IPS-18a (cell line): ENCODE results near the gene ZMYND8.
"Not testable (repeated sequence)": the region's sequence is repeated elsewhere in the genome, so short reads cannot be mapped to it uniquely, and the experiment has no call there.

ENCODE experiments used
- H3K27ac ChIP-seq: one replicate; pipeline ENCODE4 v1.5.1; 2013; ENCODE audit warnings: low read length
- H3K27me3 ChIP-seq: one replicate; pipeline ENCODE4 v1.6.1; 2013; ENCODE audit warnings: mild to moderate bottlenecking, low read length; ENCODE audit not compliant: control insufficient read depth, insufficient read depth
- H3K36me3 ChIP-seq: one replicate; pipeline ENCODE4 v1.6.1; 2013; ENCODE audit warnings: low read depth, low read length; ENCODE audit not compliant: control insufficient read depth
- H3K4me1 ChIP-seq: one replicate; pipeline ENCODE4 v1.6.1; 2013; ENCODE audit warnings: low read depth, low read length; ENCODE audit not compliant: control insufficient read depth
- H3K4me3 ChIP-seq: one replicate; pipeline ENCODE4 v1.5.1; 2013; ENCODE audit warnings: low read length
- H3K9ac ChIP-seq: one replicate; pipeline ENCODE4 v1.6.1; 2013; ENCODE audit warnings: mild to moderate bottlenecking, low read length, moderate library complexity
- H3K9me3 ChIP-seq: one replicate; pipeline ENCODE4 v1.6.1; 2013; ENCODE audit warnings: low read depth, low read length; ENCODE audit not compliant: control insufficient read depth

The ZMYND8 gene

GRCh38 chr20:47262365-47263013 lies 94.0 kb downstream of the ZMYND8 start:
- peaks cover 4% of the 10 kb centered on the region for H3K4me1 ChIP-seq

GRCh38 chr20:47262008-47262364 lies 94.5 kb downstream of the ZMYND8 start:
- Histone ChIP-seq H3K9me3 (no peaks in the 10 kb centered on the region), H3K4me1 (peaks cover 4% of the 10 kb centered on the region), H3K4me3 (no peak overlapping the region), H3K36me3 (peaks cover 83% of the 10 kb centered on the region), H3K27me3 (no peaks in the 10 kb centered on the region), H3K27ac (no peak overlapping the region), H3K9ac (no peak overlapping the region)

More at GRCh38 chr20:47262365-47263013, 94.0 kb downstream of the ZMYND8 start:
- Histone ChIP-seq H3K27me3 (no peaks in the 10 kb centered on the region), H3K4me3 (no peak overlapping the region), H3K27ac (no peak overlapping the region), H3K9ac (no peak overlapping the region), H3K36me3 (peaks cover 78% of the 10 kb centered on the region), H3K9me3 (no peaks in the 10 kb centered on the region)

- peaks cover 82% of the 10 kb centered on the region for H3K36me3 ChIP-seq
Observed at GRCh38 chr20:47261161-47261774, 95.2 kb downstream of the ZMYND8 start.

DNA sequence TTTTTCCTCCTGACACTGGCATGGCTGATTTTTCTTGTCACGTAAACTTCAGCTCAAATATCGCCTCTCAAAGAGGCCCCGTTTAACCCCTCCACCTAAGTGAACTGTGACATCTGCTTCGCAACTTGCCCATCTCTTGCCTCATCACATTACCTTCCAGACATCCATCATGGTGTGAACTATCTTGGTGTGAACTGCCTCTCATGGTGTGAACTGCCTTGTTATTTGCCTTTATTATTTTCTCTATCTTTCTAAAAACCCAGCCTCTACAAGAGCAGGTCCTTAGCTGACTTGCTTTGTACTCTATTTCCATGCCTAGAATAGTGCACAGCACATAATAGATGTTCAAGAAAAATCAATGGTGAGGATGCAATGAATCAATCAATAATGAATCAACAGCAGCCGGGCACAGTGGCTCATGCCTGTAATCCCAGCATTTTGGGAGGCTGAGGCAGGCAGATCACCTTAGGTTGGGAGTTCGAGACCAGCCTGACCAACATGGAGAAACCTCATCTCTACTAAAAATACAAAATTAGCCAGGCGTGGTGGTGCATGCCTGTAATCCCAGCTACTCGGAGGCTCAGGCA lies 95.9 kb downstream of the ZMYND8 start:
- not testable (repeated sequence) for H3K27ac ChIP-seq, H3K4me3 ChIP-seq
- peaks cover 78% of the 10 kb centered on the region for H3K36me3 ChIP-seq

More at GRCh38 chr20:47261161-47261774, 95.2 kb downstream of the ZMYND8 start:
- not testable (repeated sequence) for H3K4me1 ChIP-seq, H3K27ac ChIP-seq, H3K9ac ChIP-seq, H3K4me3 ChIP-seq, H3K9me3 ChIP-seq, H3K27me3 ChIP-seq

DNA sequence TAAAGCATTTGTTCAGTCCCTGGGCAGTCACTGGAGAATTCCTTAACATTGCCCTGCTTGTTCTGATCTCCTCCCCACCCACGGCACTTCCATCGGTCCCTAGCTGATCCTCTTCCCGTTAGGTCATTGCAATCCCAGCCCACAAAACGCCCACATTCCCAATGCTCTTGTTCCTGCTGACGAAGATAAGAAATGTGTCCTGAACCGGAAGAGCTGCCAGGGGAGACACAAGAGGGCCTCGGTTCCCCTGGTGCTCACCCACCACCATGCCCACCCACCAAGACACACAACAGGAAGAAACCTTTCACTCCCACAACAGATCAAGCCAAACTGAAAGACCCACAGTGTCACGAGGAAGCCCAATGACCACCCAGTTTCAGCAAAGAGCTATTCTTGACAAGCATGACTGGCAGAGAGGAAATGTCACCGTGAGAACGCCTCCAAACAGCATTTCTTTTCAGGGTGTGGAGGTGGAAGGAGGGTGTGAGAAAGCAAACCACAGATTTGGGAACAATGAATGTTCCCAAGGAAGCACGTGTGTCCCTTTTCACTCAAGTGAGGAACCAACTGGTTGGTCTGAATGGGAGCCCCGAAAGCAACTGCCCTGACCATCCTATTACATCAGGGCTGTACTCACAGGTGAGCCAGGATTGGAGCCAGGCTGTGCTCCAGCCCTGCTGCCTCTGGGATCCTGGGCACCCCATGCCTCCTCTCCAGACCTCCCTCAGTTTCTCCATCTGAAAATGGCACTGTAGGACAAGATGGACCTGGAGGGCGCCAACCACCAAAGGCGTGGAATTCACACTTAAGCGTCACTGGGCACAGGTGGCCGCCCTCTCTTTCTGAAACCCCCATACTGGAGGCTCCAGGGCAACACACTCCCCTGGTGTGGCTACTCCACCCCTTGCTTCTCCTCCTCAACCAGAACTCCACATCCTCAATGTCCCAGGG lies 97.5 kb downstream of the ZMYND8 start:
- Histone ChIP-seq H3K9me3 (no peaks in the 10 kb centered on the region), H3K4me3 (no peak overlapping the region), H3K36me3 (peaks cover 74% of the 10 kb centered on the region), H3K27me3 (no peaks in the 10 kb centered on the region), H3K9ac (no peak overlapping the region), H3K4me1 (no peaks in the 10 kb centered on the region), H3K27ac (no peak overlapping the region)

More for the DNA sequence above, 95.9 kb downstream of the ZMYND8 start:
- H3K9ac ChIP-seq, H3K4me1 ChIP-seq, H3K9me3 ChIP-seq, H3K27me3 ChIP-seq: not testable (repeated sequence)

DNA sequence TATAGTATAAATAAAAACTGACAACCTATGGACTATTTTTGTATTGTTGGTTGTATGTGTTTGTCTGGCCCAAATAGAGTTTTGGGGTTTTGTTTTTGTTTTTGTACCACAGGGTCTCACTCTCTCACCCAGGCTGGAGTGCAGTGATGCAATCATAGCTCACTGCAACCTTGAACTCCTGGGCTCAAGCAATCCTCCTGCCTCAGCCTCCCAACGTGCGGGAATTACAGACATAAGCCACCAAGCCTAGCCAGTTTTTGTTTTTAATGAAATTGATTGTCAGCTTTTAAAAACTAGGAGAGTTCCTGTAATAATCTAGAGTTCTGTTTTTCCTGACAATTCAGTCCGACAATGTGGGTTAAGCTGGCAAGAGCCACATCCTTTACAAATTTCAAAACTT lies 98.7 kb downstream of the ZMYND8 start:
- Histone ChIP-seq H3K4me1 (no peaks in the 10 kb centered on the region), H3K9ac (no peak overlapping the region), H3K27me3 (no peaks in the 10 kb centered on the region), H3K27ac (no peak overlapping the region), H3K9me3 (no peaks in the 10 kb centered on the region), H3K36me3 (peaks cover 76% of the 10 kb centered on the region), H3K4me3 (no peak overlapping the region)

GRCh38 chr20:47257256-47257655 lies 99.2 kb downstream of the ZMYND8 start:
- H3K4me3 ChIP-seq: no peak overlapping the region
- H3K27me3 ChIP-seq: no peaks in the 10 kb centered on the region
- H3K9me3 ChIP-seq: no peaks in the 10 kb centered on the region
- H3K27ac ChIP-seq: no peak overlapping the region
- no peaks in the 10 kb centered on the region for H3K4me1 ChIP-seq
- H3K9ac ChIP-seq: no peak overlapping the region
- peaks cover 74% of the 10 kb centered on the region for H3K36me3 ChIP-seq

DNA sequence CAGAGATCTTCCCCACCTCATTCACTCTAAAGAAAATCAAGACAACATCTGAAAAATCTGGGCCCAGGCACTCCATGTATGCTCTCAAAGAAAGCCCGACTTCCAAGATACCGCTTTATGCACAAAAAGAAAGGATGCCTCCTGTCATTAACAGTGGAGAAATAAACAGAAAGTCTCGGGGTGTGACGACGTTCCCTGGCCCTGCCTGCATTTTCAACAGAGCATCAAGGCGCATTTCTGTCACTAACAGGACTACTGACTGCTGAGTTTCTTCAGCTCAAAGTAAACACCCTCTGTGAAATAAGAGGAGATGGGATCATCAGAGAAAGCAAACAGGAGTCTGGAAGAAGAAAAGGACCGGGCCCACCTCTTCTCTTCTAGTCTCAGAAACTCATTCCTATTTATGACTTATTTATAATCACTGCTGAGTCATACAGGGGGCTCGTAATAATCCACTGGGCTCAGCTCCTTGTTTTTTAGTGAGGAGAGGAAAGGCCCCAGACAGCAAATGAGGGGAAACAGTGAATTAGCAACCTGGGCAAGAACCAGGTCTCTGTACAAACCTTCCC lies 99.7 kb downstream of the ZMYND8 start:
- H3K27ac ChIP-seq: no peak overlapping the region
- no peak overlapping the region for H3K4me3 ChIP-seq
- H3K9me3 ChIP-seq: no peaks in the 10 kb centered on the region
- H3K36me3 ChIP-seq: peaks cover 70% of the 10 kb centered on the region
- no peaks in the 10 kb centered on the region for H3K27me3 ChIP-seq
- no peak overlapping the region for H3K9ac ChIP-seq
- no peaks in the 10 kb centered on the region for H3K4me1 ChIP-seq

GRCh38 chr20:47253872-47254271 lies 102.6 kb downstream of the ZMYND8 start:
- Histone ChIP-seq H3K27me3 (no peaks in the 10 kb centered on the region), H3K36me3 (peaks cover 67% of the 10 kb centered on the region), H3K4me3 (no peak overlapping the region), H3K9ac (no peak overlapping the region), H3K9me3 (no peaks in the 10 kb centered on the region), H3K4me1 (no peaks in the 10 kb centered on the region), H3K27ac (no peak overlapping the region)

GRCh38 chr20:47252879-47253307 lies 103.6 kb downstream of the ZMYND8 start:
- H3K4me1 ChIP-seq: no peaks in the 10 kb centered on the region
- peaks cover 71% of the 10 kb centered on the region for H3K36me3 ChIP-seq
- no peak overlapping the region for H3K9ac ChIP-seq
- no peaks in the 10 kb centered on the region for H3K27me3 ChIP-seq
- no peak overlapping the region for H3K27ac ChIP-seq
- no peak overlapping the region for H3K4me3 ChIP-seq
- no peaks in the 10 kb centered on the region for H3K9me3 ChIP-seq
